HG02623 (cell line): ENCODE measurements around the gene CAMK1D.

Source experiments
- ATAC-seq: cut with Tn5 transposase; IDR thresholded peaks from one replicate; pipeline ENCODE4 v1.9.1; 2021; ENCODE audit warnings: moderate library complexity; ENCODE audit not compliant: unreplicated experiment

CAMK1D gene

DNA sequence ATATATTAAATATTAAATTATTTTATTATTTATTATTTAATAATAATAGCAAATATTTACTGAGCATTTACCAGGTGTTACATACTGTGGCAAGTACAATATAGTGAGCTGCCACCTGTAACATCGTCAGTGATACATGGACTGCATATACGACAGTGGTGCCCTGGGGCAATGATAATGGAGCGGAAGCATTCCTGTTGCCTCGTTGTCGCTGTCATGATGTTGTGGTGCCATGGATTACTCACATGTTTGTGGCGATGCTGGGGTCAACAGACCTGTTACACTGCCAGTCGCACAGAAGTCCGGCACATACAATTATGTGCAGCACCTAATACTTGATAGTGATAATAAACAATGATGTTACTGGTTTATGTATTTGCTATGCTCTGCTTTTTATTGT, 20.6 kb downstream of the CAMK1D start:
- no peak for ATAC-seq

DNA sequence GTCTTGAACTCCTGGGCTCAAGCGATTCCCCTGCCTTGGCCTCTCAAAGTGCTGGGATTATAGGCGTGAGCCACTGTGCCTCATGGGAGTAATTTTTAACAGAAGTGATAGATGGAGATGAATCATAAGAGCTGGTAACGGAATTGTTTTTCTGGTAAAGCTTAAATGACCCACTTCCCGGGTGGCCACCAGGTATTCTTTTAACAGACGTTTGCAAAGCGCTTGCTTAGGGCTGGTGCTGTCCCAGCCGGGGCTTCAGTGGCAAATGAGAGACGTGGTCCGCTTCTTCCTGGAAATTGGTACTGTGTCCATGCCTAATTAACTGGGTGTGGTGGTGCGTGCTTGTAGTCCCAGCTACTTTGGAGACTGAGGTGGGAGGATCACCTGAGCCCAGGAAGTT, 23.5 kb downstream of the CAMK1D start:
- no peak for ATAC-seq

DNA sequence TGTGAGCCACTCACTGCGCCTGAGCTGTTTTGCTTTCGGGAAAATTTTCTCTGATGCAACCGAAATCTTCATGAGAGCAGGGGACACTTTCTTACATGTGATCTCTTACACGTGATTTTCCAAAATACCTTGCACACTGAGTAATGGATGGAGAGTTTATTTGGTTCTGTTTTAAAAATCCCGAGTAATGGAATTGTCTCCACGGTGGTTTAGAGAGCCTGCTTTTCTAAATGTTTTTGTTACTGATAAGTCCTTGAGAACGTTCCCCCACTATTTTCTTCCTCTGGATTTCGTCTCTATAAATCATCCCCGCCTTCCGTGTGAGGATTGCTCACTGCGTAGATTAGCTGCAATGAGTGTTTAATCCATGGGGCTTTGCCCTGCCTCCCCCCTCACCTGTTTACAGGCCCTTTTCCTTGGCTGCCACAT, 25.7 kb downstream of the CAMK1D start:
- no peak for ATAC-seq

DNA sequence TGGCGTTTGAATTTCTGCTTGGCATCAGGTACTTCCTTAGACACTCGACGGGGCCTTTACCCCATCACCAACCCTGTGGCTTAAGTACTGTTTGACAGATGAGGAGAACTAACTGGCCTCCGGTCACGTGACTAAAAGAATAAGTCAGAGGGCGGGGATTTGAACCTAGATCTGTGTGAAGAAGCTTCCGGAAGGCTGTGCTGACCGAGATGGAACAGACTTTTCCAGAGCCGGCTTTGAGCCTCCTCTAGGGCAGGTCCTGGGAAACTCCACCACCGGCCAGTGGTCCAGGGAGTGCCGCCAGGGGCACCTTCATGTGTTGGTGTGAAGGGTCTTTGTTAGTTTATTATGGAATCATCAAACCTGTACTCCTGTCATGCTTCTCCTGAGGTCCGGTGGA, 26.9 kb downstream of the CAMK1D start:
- ATAC-seq: no peak

DNA sequence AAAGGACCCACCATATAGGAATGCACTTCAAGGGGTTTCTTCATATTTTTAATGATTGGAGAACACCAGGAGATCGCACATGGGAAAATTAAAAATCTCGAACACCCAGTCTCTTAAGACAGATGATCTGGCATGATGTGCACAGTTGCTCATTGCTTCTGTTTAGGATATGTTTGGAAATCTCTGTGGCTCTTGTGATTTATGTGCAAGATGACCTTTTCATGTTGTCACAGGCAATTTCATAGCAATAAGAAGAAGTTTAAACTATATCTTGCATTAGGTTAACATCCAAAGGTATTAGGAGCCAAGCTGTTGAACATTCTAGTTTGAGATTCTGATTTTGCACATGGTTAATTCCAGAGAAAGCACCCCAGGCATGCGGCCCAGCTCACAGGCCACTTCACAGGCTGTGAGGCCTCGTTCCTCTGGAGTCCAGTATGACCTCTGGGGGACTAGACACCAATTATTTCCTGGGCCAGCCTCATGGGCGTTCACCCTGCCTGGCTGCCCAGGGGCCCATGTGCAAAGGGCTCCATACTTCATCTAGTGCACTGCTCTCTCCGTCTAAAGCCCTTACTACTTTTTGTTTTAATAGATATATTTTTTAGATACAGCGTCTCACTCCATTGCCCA, 28.4 kb downstream of the CAMK1D start:
- no peak for ATAC-seq

GRCh38 chr10:12380999-12381398, 31.7 kb downstream of the CAMK1D start:
- no peak for ATAC-seq

- ATAC-seq: no peak
Measured at GRCh38 chr10:12381536-12382156, 32.3 kb downstream of the CAMK1D start.

DNA sequence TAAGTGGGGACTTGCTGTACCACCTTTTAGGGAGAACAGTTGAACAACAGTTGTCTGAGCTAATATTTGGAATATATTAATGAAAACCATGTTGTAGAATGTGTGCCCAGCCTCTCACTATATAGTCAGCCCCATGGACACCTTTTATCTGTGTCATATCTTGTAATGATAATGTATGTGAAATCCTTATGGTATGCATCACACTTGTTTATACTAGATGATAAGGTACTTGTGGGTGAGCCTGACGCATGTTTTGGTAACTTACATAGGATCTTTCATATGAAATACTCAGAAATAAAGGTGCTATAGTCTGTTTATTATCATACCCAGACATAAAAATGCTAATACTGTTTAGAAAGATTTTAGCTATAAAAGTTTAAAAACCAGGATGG, 32.8 kb downstream of the CAMK1D start:
- no peak for ATAC-seq

GRCh38 chr10:12382956-12383531, 33.7 kb downstream of the CAMK1D start:
- no peak for ATAC-seq

- ATAC-seq: no peak
Measured at GRCh38 chr10:12384906-12385305, 35.6 kb downstream of the CAMK1D start.

GRCh38 chr10:12387561-12388210, 38.3 kb downstream of the CAMK1D start:
- ATAC-seq: no peak

DNA sequence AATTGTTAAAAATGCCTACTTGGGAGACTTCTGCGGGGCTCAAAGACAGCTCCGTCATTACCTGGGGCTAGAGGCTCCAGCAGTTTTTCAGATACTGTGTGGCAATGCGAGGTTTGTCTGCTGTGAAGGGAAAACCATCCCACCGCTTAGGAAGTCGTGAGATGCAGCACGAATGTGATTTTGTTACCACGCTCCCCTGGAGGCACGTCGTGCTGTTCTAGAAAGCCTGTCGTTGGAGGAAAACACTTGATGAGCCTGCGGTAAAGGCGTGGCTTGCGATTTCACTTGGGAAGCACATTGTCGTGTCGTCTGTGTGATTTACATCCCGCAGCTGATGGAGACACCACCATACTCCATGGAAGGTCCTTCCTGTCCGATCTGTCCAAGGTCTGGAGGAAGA, 39.3 kb downstream of the CAMK1D start:
- ATAC-seq: no peak

DNA sequence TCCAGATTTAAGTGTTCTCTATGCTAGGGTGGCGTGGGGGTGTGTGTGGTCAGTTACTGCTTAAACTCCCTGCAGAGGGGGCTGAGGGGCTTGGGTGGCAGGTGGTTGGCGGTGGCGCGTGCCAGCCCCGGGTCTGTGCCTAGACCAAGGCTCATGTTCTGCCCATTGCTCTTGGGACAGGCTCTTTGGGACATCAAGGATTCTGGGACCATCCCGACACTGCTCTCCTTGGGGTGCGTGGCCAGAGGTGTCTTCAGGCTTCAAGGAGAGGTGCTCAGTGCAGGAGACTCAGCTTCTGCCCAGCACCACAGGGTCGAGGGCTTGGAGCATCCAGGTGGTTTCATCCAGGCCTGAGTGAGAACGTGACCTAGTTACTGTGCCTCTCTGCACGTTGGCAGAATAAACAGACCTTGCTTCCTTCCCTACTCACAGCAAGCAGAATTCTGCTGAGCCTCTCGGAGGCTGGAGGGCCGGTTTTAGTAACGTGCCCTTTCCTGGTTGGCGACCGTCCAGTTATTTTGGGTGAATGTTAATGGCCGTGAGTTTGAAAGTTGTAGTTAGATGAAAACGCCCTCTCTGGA, 39.9 kb downstream of the CAMK1D start:
- no peak for ATAC-seq

- ATAC-seq: no peak
Measured at GRCh38 chr10:12390733-12391132, 41.4 kb downstream of the CAMK1D start.

DNA sequence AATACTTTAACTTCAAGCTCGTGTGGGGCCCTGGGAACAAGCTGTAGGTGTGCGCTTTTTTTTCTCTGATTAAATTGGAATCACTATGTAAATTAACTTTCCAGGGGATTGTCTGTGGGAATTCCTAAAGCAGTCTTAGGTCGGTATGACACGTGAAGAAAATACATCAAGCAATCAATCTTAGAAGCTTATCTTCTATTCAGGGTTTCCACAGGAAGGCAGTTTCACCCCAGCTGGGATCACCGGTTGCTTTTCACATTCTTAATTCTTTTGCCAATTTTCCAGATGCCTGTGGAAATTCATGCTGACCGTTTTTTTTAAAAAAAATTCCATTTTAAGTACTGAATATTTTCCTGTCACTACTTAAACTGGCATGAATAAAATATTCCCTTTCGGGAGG, 41.9 kb downstream of the CAMK1D start:
- no peak for ATAC-seq

DNA sequence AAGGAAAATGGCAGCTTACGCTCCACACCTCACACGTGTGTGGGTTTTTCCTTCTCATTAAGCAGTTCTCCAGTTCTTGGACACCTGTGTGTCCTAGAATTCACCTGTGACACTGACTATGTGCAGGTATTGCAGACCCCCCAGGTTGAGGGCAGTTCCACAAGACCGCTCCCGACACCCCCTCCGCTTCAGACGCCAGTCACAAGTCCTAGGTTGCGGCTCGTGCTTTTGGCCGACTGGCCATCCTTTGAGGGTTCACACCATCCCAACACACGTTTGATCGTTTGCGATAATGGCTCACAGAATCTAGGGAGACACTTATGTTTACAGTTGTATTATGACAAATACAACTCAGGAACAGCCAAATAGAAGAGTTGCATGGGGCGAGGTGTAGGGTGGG, 44.5 kb downstream of the CAMK1D start:
- ATAC-seq: no peak

GRCh38 chr10:12394241-12395033, 45.1 kb downstream of the CAMK1D start:
- ATAC-seq: no peak

DNA sequence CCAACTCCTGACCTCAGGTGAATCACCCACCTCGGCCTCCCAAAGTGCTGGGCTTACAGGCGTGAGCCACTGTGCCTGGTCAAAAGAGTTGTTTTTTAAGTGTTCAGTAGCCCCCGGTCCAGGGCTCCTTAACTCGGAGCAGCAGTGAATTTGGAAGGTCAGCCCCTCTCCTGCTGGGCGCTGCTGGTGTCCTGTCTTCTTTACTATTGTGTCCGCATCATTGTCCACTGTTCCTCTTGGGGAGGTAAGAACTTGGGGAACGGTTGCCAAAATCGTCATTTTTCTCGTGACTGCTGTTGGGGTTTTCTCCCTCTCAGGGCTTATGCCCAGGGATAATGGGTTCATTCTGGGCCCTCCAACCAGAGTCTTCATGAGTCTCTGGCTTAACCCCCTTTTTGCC, 46.7 kb downstream of the CAMK1D start:
- ATAC-seq: no peak

DNA sequence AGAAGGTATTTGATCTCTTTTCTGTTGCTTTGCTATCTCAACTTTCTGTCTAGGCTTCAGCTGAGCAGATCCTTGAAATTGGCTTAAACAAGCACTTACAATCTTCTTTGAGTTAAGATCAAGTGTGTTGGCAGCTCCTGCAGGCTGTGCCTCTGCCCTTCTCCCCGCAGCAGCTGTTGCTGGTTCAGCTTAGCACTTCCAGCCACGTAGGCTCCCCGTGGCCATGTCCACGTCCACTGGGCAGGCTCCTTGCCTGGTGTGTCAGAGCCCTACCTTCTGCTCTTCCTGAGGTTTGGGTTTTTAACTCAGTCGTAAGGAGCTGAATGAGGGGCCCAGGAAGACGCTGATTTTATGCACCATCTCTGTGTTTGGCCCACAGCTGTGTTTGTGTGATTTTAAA, 47.2 kb downstream of the CAMK1D start:
- no peak for ATAC-seq

GRCh38 chr10:12397147-12397896, 48.0 kb downstream of the CAMK1D start:
- ATAC-seq: no peak
